GM21528 (cell line): Measurements from ENCODE around the gene ABCF2.

ENCODE experiments used
- ATAC-seq: cut with Tn5 transposase; IDR thresholded peaks from one replicate; pipeline ENCODE4 v1.9.1; 2021; ENCODE audit warnings: mild to moderate bottlenecking, moderate library complexity; ENCODE audit not compliant: unreplicated experiment, low FRiP score

Gene ABCF2

GRCh38 chr7:151226875-151227782 is at the start of gene ABCF2:
TSS of gene ABCF2 (minus strand) at chr7:151227205. CDS start at chr7:151226458, 747 bp downstream.
- ATAC-seq, result peak; percentile 98

GRCh38 chr7:151275813-151276577 is 49.0 kb upstream of the ABCF2 start:
- no peak for ATAC-seq

GRCh38 chr7:151274936-151275812 is 48.2 kb upstream of the ABCF2 start:
- ATAC-seq, result no peak

GRCh38 chr7:151274396-151274795 is 47.4 kb upstream of the ABCF2 start:
- ATAC-seq, result no peak

GRCh38 chr7:151273651-151274390 is 46.8 kb upstream of the ABCF2 start:
- no peak for ATAC-seq

- ATAC-seq, result no peak
Observed at GRCh38 chr7:151272877-151273276, 45.9 kb upstream of the ABCF2 start.

- ATAC-seq, result no peak
Observed at GRCh38 chr7:151272405-151272804, 45.4 kb upstream of the ABCF2 start.

- ATAC-seq, result no peak
Observed at GRCh38 chr7:151271699-151272355, 44.8 kb upstream of the ABCF2 start.

GRCh38 chr7:151269511-151269910 is 42.5 kb upstream of the ABCF2 start:
- no peak for ATAC-seq

GRCh38 chr7:151265351-151265931 is 38.4 kb upstream of the ABCF2 start:
- ATAC-seq, result no peak

- no peak for ATAC-seq
Observed at GRCh38 chr7:151264615-151265014, 37.6 kb upstream of the ABCF2 start.

GRCh38 chr7:151261529-151261928 is 34.5 kb upstream of the ABCF2 start:
- no peak for ATAC-seq

GRCh38 chr7:151260883-151261282 is 33.9 kb upstream of the ABCF2 start:
- ATAC-seq, result no peak

- ATAC-seq, result no peak
Observed at GRCh38 chr7:151260471-151260870, 33.5 kb upstream of the ABCF2 start.

- no peak for ATAC-seq
Observed at GRCh38 chr7:151257990-151258389, 31.0 kb upstream of the ABCF2 start.

- no peak for ATAC-seq
Observed at GRCh38 chr7:151256410-151257045, 29.5 kb upstream of the ABCF2 start.

GRCh38 chr7:151255390-151255789 is 28.4 kb upstream of the ABCF2 start:
- ATAC-seq, result no peak

- ATAC-seq, result no peak
Observed at GRCh38 chr7:151254851-151255250, 27.8 kb upstream of the ABCF2 start.

GRCh38 chr7:151254316-151254715 is 27.3 kb upstream of the ABCF2 start:
- ATAC-seq, result no peak
